H4 (cell line): ENCODE data around the gene SYT7. TPM values are rescaled to one million over a fixed set of nuclear protein-coding genes. Genes with fewer than 3 reads are reported as not detected.

Experiments used
- DNase-seq: peaks from one replicate; pipeline ENCODE4 v3.0.0-alpha.2; 2015; ENCODE audit warnings: low spot score
- total RNA-seq: library from RNA; depleted of rRNA; stranded (reverse); fragments of >200 nt; shearing (Covaris generic); gene quantifications from 2 replicates; pipeline ENCODE4 v1.2.3, GENCODE V29; 2014

Gene SYT7
- total RNA-seq, 1 experiment from 2014 or later, result 1.9 TPM

- no peak for DNase-seq
These were observed 496 bp downstream of the SYT7 start for GRCh38 chr11:61580271-61580888.

GRCh38 chr11:61579676-61580270, 1.1 kb downstream of the SYT7 start:
- no peak for DNase-seq

GRCh38 chr11:61578819-61579675, 1.8 kb downstream of the SYT7 start:
- no peak for DNase-seq

- DNase-seq, result no peak
These were observed 3.3 kb downstream of the SYT7 start for GRCh38 chr11:61577383-61578118.

GRCh38 chr11:61575886-61576861, 4.7 kb downstream of the SYT7 start:
- DNase-seq, result no peak

- DNase-seq, result no peak
These were observed 6.3 kb downstream of the SYT7 start for GRCh38 chr11:61574611-61575010.

GRCh38 chr11:61572913-61573312, 8.0 kb downstream of the SYT7 start:
- DNase-seq, result no peak

GRCh38 chr11:61571869-61572268, 9.0 kb downstream of the SYT7 start:
- DNase-seq, result no peak

- DNase-seq, result no peak
These were observed 9.5 kb downstream of the SYT7 start for GRCh38 chr11:61571337-61571736.

GRCh38 chr11:61569701-61570100, 11.2 kb downstream of the SYT7 start:
- DNase-seq, result no peak

- no peak for DNase-seq
These were observed 11.9 kb downstream of the SYT7 start for GRCh38 chr11:61569018-61569417.

GRCh38 chr11:61567286-61568061, 13.4 kb downstream of the SYT7 start:
- peak; percentile 51 for DNase-seq

GRCh38 chr11:61564936-61565696, 15.8 kb downstream of the SYT7 start:
- DNase-seq, result no peak

GRCh38 chr11:61560751-61561150, 20.1 kb downstream of the SYT7 start:
- no peak for DNase-seq

GRCh38 chr11:61556621-61557020, 24.3 kb downstream of the SYT7 start:
- DNase-seq, result no peak

GRCh38 chr11:61555978-61556377, 24.9 kb downstream of the SYT7 start:
- no peak for DNase-seq

- DNase-seq, result no peak
These were observed 25.6 kb downstream of the SYT7 start for GRCh38 chr11:61555051-61555969.
